Stimulated activated CD8-positive, alpha-beta memory T cell treated with anti-CD3 and anti-CD28 coated beads, Interleukin-12 subunit alpha, Interleukin-12 subunit beta, amount 100 ng/mL, for 24 hours (primary cell): ENCODE measurements around the gene ODAPH.
"Not testable (repeated sequence)": the region's sequence is repeated elsewhere in the genome, so short reads cannot be mapped to it uniquely, and the experiment has no call there.

Experiments used
- DNase-seq: peaks from one replicate; pipeline ENCODE4 v3.0.0-alpha.2; 2020; ENCODE audit errors: extremely low read depth

ODAPH gene, protein sequence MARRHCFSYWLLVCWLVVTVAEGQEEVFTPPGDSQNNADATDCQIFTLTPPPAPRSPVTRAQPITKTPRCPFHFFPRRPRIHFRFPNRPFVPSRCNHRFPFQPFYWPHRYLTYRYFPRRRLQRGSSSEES

DNA sequence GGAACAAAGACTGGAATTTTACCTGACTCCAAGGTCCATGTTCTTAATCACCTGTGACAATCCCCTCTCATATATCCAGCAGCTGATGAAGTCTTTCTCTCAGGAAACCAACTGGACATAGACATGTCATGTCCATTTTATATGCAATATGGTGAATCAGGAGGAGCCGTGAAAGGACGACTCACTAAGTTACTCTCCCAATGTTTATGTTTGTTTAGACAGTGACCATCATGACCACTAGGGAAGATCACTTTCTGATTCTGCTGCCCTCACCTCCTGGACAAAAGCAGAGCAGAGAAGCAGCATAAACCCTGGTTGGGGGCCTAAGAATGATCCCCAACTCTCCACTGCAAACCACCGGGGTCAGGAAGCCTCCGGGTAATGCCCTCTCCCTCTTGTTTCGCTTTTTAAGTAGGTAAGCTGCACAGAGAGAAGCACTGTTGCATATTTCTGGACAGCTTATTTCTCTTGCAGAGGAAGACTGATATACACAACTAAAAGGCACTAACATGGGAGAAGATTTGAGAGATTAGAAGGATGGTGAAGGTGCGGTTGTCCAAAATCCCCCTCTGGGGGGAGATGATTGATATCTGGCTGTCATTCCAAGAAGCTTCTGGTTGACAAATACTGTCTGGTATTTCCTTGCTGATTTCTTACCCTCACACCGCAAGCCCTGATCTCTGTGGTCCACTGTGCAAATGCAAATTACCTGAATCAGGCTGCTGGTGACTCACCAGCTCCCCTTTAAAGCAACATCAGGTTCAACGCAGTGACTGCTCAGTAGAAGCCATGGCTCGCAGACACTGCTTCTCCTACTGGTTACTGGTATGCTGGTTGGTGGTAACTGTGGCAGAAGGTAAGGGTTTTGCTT lies at the start of gene ODAPH:
ODAPH (plus strand) TSS at position 773 of the 871 bp plus-strand sequence; CDS start at position 790, 17 bp downstream.
- DNase-seq, result peak; percentile 8

DNA sequence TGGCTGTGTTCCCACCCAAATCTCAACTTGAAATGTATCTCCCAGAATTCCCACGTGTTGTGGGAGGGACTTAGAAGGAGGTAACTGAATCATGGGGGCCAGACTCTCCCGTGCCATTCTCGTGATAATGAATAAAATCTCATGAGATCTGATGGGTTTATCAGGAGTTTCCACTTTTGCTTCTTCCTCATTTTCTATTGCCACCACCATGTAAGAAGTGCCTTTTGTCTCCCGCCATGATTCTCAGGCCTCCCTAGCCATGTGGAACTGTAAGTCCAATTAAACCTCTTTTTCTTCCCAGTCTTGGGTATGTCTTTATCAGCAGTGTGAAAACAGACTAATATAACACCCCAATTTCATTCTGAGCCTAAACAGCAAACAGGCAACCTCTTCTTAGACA lies 46.3 kb upstream of the ODAPH start:
- DNase-seq, result not testable (repeated sequence)

DNA sequence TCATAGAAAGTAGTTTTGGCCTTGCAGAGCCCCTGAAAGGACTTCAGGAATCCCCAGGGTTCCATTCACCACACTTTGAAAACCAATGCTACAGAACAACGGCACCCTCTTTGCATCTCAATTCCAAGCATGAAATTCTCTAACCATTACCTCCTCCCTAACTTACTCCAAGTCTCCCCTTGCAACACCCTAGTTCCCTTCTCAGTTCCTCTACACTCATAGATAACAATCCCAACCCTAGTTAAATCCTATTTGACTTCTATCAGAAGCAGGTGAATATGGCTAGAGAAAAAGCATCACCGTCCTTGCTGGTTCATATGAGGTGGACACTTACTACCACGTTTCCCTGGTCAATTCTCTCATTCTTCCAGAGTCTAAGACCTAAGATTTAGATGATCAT lies 44.0 kb upstream of the ODAPH start:
- no peak for DNase-seq

DNA sequence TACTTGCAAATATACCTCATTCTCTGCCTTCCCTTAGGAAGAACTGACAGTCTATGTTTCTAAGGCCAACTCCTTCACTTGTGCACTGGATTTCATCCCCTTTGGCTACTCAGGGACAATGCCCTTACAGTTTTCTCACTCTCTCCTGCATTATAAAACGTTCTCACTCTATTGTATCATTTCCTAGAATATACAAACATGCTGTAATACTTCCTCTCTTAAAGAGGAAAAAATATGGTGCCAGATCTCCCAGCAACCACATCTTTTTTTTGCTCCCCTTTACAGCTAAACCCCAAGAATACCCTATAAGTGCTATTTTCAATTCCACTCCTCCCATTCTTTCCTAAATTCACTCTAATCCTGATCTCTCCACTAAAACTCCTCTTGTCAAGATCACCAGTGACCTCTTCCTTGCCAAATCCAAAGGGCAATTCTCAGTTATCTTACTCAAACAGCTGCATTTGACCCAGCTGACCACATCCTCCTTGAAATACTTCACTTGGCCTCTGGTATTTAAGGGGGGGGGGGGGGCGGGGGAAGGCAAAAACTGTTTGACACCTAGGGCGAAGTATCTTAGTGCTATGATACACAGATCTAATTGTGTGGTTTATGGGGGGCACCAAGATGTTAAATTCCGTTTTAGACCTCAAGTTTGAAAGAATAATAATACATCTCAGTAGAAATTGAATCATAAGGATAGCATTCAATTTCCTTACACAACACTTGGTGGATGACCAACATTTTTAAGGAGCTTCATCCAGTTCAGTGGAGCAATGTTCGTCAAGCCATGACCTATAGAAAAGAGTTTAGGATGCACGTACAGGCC lies 43.3 kb upstream of the ODAPH start:
- no peak for DNase-seq

DNA sequence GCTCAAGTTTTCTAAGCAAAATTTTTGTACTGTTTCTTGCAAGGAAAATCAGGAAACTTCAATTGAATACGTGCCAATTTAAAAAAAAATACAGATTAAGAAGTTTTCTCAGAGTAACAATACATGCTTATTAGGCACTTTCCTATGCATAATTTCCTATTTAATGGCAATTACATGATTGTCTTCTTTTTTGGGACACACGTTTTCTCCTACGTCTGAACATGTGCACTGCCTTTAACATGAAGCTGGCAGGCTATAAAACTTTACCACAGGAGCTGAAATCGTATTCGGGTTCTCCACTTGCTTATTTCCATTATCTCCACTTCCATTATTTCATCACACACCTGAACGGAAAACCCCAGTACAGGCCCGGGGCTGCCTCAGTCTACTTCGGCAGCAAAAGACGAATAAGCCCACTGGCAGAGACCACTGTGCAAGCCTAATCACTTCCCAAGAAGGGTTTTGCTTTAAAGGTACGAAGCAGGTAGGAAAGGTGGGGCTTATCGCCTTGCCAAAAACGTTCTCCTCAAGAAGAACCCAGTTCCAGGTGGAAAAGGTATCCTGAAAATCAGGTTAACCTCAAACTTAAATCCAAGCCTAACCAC lies 42.2 kb upstream of the ODAPH start:
- DNase-seq, result no peak

DNA sequence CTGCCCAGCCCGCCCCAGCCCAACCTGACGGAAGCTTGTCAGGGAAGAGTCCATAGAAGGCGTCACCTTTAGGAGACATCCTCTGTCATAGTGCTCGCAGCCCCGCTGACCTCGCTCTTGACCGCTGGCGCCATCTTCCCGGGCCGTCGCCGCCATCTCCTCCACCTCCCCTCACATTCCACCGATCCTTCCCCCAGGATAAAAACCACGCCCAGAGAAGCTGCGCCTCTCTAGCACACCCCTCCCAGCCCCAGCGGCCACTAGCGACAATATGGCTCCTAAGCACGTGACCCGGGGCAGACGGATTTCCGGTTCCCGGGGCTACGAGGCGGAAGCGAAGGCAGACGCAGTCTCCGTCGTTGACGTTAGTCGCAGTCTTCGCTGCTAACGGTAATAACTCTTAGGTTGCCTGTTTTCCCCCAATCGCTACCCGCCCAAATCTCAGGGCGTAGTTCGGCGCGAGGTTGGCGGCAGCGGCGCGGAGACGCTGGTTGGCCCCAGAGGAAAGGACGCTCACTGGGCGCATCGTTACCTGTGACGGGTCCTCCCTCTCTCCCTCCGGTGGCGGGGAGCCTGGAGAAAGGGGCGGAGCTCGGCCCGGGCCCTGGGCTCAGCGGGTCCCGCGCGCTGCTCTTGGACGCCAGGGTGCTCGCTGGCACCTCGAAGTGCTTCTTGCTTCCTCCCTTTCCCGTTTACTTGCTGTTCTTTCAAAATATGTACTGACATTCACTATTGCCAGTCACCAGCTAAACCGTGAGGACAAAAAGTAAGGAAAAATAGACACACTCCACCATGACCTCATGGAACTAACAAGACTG lies 41.5 kb upstream of the ODAPH start, which contains the start of the genes RCHY1 and THAP6:
RCHY1 (minus strand) TSS at position 273 of the 818 bp plus-strand sequence; CDS start at position 156, 117 bp downstream.
THAP6 (plus strand) TSS at position 343 of the 818 bp plus-strand sequence. CDS start 980 bp downstream, outside the sequence.
- peak; percentile 86 for DNase-seq

DNA sequence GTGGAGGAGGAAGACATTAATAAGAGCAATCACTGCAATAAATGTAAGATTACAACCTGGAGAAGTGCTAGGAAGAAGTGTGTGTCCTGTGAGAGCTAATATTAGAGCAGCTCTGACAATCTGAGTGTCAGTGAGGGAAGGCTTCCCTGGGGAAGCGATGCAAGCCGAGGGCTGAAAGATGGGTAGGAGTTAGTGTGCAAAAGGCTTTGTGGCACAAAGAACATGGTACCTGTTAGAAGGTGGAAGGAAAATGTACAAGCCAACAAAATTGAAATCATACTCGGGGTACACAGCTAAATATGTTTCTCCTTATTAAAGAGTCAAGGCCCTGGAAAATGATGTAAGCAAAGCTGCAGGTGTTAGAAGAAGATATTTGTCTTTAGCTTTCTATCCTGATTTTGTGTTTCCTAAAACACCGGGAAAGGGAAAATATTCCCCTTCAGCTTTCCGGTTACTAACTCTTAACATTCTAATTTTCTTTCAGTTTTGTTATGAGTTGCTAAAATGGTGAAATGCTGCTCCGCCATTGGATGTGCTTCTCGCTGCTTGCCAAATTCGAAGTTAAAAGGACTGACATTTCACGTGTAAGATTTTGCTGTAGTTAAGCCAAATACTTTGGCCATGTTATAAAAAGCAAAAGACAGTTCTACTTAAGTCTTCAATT lies 40.8 kb upstream of the ODAPH start:
- DNase-seq, result no peak

DNA sequence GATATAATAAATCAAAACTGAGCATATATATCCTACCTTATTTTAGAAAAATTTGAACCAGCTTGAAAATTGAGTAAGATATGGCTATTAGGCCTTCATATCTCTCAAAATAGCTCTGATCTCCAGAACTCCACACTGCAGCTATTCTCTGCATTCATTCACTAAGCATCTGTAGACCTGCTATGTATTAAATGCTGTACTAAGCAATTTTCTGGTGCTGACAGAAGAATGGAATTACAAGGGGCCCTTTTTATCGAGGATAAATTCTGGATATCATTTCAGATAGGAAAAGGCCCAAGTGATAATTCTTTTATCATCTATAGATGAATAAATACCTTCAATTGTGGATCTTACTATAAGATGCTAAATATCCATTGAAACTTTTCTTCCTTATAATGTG lies 39.7 kb upstream of the ODAPH start:
- no peak for DNase-seq

DNA sequence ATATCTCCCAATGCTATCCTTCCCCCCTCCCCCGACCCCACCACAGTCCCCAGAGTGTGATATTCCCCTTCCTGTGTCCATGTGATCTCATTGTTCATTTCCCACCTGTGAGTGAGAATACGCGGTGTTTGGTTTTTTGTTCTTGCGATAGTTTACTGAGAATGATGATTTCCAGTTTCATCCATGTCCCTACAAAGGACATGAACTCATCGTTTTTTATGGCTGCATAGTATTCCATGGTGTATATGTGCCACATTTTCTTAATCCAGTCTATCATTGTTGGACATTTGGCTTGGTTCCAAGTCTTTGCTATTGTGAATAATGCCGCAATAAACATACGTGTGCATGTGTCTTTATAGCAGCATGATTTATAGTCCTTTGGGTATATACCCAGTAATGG lies 36.4 kb upstream of the ODAPH start:
- not testable (repeated sequence) for DNase-seq

DNA sequence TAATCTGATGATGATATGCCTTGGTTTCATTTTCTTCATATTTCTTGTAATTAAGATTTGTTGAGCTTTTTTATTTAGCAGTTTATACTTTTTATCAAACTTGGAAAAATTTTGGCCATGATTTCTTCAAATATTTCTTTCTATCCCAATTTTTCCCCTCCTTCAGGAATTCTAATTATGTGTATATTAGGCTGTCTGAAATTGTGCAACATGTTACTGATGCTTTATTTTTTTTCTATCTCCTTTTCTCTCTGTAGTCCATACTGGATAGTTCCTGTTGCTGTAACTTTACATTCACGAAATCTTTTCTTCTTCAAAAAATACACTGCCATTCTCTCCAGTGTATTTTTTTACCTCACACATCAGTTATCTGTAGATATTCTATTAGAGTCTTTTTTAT lies 30.8 kb upstream of the ODAPH start:
- DNase-seq, result no peak

DNA sequence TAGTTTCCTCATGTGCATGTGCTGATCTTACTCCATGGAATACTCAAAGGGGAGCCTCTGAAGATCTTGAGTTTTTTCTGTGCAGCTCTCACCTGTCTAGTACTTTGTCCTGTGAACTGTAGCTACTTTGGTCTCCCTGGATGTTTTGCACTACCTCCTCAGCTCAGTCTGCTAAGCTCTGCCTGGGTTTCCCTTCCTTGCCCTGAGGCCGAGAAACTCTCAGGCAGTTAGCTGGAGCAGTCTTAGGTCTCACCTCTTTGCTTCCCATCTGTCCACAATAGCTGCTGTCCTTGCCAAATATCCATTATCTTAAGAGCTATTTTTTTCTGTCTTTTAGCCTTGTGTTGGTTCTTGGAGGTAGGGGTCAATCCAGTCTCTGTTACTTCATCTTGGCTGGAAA lies 30.0 kb upstream of the ODAPH start:
- no peak for DNase-seq

DNA sequence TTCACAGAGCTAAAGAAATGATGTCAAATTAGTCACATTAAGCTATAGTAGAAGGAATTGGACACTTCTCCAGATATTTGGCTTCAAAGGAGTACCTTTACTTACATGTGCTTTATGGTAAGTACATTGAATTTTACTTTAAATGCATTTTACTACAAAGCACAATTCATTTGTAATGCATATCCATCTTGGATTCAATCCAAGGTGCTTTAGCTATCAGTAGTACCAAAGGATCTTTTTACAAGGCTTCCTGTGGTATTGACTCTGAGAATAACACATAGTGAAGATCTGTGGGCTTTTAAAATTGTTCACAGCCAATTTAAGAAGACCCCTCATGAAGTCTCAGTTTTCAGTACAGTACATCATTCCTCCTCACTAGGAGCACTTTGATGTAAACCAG lies 28.4 kb upstream of the ODAPH start:
- DNase-seq, result no peak

DNA sequence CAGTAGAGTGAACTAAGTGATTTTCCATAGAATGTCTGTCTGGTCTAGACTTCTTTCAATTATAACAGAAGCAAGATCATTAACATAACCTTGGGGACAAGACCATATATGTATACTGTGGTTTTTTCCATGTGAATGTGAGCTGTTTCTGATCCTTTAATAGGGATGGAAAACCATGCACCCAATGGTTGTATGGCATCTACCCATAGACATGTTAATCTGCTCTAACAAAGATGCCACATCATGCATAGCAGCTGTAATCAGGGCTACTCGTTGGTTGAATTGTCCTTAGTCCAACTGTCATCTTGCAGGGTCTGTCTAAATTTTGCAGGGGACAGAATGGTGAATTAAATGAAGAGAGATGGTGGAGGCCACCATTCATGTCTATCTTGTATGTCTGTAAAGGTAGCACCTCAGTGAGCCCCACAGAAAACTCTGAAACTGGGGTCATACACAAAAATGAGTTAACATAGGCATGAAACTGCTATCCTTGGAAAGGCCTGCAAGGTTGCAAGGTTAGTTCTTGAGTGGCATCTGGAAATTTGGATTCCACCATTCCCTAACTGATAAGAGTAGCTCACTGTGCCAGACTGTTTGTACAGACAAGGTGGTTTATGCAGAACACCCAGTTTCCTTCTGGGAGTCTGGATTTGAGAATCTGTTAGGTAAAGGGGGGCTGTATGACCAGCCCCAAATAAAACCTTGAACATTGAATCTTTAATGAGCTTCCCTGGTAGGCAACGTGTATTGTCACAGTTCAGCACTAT lies 25.1 kb upstream of the ODAPH start:
- no peak for DNase-seq

DNA sequence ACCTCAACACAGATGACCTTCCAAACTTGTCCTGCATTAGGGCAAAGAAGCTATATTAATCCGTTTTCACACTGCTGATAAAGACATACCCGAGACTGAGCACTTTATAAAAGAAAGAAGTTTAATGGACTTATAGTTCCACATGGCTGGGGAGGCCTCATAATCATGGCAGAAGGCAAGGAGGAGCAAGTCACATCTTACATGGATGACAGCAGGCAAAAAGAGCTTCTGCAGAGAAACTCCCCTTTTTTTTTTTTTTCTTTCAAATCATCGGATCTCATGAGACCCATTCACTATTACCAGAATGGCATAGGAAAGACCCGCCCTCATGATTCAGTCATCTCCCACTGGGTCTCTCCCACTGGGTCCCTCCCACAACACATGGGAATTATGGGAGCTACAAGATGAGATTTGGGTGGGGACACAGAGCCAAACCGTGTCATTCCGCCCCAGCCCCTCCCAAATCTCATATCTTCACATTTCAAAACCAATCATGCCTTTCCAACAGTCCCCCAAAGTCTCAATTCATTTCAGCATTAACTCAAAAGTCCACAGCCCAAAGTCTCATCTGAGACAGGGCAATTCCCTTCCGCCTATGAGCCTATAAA lies 24.2 kb upstream of the ODAPH start:
- DNase-seq, result not testable (repeated sequence)

DNA sequence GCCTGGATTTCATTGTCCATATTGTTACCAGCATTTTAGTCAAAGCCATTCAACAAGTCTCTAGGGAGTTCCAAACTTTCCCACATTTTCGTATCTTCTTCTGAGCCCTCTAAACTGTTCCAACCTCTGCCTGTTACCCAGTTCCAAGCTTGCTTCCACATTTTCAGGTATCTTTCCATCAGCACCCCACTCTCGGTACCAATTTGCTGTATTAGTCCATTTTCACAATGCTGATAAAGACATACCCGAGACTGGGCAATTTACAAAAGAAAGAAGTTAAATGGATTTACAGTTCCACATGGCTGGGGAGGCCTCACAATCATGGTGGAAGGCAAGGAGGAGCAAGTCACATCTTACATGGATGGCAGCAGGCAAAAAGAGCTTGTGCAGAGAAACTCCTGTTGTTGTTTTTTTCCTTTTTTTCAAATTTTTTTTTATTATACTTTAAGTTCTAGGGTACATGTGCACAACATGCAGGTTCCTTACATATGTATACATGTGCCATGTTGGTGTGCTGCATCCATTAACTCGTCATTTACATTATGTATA lies 22.5 kb upstream of the ODAPH start:
- not testable (repeated sequence) for DNase-seq

DNA sequence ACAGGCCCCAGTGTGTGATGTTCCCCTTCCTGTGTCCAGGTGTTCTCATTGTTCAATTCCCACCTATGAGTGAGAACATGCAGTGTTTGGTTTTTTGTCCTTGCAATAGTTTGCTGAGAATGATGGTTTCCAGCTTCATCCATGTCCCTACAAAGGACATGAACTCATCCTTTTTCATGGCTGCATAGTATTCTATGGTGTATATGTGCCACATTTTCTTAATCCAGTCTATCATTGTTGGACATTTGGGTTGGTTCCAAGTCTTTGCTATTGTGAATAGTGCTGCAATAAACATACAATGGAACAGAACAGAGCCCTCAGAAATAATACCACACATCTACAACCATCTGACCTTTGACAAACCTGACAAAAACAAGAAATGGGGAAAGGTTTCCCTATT lies 21.9 kb upstream of the ODAPH start:
- DNase-seq, result not testable (repeated sequence)

DNA sequence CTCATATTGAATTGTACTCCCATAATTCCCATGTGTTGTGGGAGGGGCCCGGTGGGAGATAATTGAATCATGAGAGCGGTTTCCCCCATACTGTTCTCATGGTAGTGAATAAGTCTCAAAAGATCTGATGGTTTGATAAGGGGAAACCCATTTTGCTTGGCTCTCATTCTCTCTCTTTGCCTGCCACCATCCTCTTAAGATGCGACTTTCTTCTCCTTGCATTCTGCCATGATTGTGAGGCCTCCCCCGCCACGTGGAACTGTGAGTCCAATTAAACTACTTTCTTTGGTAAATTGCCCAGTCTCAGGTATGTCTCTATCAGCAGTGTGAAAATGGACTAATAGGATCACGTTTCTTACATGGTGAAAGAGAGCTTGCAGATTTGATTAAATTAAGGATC lies 18.6 kb upstream of the ODAPH start:
- not testable (repeated sequence) for DNase-seq

DNA sequence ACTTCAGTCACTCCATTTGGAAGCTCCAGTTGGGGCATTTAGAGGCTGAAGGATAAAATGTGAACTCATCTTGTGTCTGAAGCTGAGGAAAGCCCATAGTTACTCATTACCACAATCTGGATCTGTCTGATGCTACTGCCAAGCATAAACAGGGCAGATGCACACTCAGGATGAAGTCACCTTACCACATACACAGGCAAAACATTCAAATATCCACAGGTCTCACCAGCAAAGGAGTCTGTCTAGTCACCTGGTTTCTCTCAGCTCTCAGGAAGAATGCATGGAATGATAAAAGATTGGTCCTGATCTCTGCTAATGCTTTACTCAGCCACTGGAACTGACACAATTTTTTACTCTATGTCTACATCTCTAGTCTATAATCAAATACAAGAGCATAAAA lies 13.0 kb upstream of the ODAPH start:
- DNase-seq, result no peak

DNA sequence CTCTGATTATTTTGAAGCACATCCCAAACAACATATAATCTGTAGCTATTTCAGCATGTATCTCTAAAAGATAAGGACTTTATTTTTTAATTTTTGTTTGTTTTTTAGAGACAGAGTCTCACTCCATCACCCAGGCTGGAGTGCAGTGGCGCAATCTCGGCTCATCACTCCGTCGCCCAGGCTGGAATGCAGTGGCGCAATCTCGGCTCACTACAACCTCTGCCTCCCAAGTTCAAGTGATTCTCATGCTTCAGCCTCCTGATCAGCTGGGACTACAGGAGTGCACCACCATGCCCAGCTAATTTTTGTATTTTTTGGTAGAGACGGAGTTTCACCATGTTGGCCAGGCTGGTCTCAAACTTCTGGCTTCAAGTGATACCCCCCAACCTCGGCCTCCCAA lies 11.6 kb upstream of the ODAPH start:
- not testable (repeated sequence) for DNase-seq
